ENCODE data around the gene ECM2. TPM values are rescaled to one million over a fixed set of nuclear protein-coding genes. Genes with fewer than 3 reads are reported as not detected.

ECM2 gene
- total RNA-seq, 6 experiments from 2014 or later = 0.14 to 0.46 (median 0.33) TPM

DNA sequence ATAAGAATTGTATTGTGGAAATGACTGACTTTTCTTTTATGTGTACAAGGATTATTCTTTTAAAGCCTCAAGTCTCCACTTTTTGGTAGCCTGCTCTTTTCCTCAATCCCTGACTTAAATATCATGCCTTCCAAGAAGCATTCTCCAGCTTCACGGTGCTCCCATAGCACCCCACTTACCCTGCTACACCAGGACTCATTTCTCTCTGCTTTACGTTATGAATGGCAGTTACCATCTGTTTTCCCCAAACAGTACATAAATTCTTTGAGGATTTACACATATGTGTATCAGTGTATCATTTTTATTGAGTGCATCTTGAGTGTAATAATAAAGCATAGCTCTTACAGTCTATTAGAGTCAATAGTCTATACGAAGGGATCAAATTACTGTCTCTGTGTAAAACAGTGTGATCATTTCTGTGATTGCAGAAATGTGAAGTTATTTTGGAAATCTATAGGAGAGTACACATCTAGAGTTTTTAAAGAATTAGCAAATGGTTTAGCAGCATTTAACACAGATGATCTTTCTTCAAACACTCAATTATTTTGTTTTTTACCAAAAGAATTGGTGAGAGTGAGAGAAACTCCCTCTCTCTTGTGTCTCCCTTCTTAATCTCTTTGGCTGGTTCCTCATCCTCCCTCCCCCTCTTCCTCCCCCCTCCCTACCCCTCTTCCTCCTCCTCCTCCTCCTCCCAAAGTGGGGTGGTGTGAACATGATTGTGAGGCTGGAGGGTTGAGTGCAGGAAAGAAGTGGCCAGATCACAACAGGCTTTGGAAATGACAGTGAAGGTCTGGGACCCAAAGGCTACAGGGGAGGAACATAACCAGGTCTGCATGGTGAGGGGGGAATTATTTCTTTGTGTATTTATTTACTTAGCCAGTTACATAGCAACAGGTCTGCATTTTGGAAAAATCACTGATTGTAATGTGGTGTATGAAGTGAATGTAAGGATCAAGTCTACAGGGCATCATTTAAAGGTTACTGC, 27.6 kb upstream of the ECM2 start:
- H3K4me1 Mint-ChIP-seq (ENCODE audit: low read depth) = peaks cover 32% of the 10 kb centered on the region
- no peaks in the 10 kb centered on the region for H3K27me3 Mint-ChIP-seq (ENCODE audit: insufficient read depth)
- H3K9me3 Mint-ChIP-seq = no peaks in the 10 kb centered on the region
- 0 out of 2 replicates have a peak overlapping the region, but pooled peaks have one; percentile 30 for H3K27ac Mint-ChIP-seq
- no peaks in the 10 kb centered on the region for H3K36me3 Mint-ChIP-seq (ENCODE audit: low read depth)
- no peak for DNase-seq
- TF ChIP-seq, protein P1, sequence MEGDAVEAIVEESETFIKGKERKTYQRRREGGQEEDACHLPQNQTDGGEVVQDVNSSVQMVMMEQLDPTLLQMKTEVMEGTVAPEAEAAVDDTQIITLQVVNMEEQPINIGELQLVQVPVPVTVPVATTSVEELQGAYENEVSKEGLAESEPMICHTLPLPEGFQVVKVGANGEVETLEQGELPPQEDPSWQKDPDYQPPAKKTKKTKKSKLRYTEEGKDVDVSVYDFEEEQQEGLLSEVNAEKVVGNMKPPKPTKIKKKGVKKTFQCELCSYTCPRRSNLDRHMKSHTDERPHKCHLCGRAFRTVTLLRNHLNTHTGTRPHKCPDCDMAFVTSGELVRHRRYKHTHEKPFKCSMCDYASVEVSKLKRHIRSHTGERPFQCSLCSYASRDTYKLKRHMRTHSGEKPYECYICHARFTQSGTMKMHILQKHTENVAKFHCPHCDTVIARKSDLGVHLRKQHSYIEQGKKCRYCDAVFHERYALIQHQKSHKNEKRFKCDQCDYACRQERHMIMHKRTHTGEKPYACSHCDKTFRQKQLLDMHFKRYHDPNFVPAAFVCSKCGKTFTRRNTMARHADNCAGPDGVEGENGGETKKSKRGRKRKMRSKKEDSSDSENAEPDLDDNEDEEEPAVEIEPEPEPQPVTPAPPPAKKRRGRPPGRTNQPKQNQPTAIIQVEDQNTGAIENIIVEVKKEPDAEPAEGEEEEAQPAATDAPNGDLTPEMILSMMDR (IDR thresholded peaks at IDR 0.05) = no peak
- H3K4me3 Mint-ChIP-seq = no peak overlapping the region

DNA sequence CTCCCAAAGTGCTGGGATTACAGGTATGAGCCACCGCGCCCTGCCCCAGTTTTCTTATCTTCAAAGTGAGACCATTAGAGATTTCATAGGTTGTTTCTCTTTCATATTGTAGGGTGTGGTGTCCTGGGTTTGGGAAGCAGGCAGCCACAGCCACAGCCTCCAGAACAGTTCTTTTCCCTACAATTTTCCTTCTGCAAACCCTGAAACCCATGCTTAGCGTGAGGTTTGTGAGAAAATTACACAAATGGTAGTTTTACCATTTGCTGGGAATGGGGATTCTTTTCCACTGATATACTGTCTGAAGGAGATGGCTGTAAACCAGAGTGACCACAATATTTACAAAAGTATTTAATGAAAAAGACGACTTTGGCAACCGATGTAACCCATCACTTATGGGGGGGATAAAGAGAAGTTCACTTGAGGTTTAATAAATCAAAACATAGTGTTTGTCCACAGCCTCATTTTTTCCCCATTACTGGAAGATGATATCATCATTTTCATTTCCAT, 26.7 kb upstream of the ECM2 start:
- Mint-ChIP-seq H3K4me3 (no peak overlapping the region; the same call in 1 of the 2 replicates), H3K27me3 (ENCODE audit: insufficient read depth) (no peaks in the 10 kb centered on the region; the same call in 1 of the 2 replicates), H3K36me3 (ENCODE audit: low read depth) (no peaks in the 10 kb centered on the region), H3K27ac (no peak overlapping the region), H3K4me1 (ENCODE audit: low read depth) (peaks cover 32% of the 10 kb centered on the region), H3K9me3 (no peaks in the 10 kb centered on the region)
- DNase-seq = no peak
- TF ChIP-seq, protein P1 (IDR thresholded peaks at IDR 0.05) = no peak

DNA sequence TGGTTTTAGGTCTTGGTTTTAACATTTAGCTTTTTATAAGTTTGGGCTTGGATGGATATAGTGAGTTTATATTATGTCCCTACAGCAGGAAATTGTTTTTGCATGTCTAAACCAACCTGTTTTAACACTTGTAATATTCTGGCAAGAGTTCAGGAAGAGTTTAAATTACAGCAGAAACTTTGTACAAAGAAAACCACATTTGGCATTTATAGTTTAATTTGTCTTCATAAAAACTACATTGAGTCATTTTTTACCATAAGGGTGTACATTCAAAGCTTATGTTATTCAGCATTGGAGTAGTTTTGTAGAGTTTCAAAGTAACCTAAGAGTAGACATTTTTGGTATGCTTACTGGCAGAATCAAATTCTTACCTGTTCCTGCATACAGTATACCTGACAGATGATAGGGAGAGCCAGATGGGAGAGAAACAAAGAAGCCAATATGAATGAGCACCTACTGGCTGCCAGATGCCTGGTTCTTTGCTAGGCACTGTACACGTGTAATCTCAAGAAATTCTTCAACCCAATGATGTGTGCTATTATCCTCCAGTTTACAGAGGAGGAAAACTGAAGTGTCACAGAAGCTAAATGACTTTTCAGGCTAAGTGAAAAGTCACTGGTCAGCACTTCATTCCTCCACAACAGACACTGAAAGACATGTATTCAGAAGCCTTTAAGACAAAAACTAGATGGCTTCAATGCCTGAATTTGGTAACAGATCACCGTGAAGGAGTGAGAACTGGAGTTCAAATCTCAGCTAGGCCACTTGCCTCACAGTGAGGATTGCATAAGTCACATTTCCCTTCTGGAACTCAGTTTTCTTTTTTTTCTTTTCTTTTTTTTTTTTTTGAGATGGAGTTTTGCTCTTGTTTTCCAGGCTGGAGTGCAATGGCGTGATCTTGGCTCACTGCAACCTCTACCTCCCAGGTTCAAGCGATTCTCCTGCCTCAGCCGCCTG, 25.9 kb upstream of the ECM2 start:
- no peaks in the 10 kb centered on the region for H3K9me3 Mint-ChIP-seq
- H3K4me3 Mint-ChIP-seq = no peak overlapping the region
- H3K27ac Mint-ChIP-seq = no peak overlapping the region
- DNase-seq = no peak
- peaks cover 32% of the 10 kb centered on the region for H3K4me1 Mint-ChIP-seq (ENCODE audit: low read depth)
- TF ChIP-seq, protein P1 (IDR thresholded peaks at IDR 0.05) = no peak
- no peaks in the 10 kb centered on the region for H3K36me3 Mint-ChIP-seq (ENCODE audit: low read depth)
- no peaks in the 10 kb centered on the region; the same call in 1 of the 2 replicates for H3K27me3 Mint-ChIP-seq (ENCODE audit: insufficient read depth)

DNA sequence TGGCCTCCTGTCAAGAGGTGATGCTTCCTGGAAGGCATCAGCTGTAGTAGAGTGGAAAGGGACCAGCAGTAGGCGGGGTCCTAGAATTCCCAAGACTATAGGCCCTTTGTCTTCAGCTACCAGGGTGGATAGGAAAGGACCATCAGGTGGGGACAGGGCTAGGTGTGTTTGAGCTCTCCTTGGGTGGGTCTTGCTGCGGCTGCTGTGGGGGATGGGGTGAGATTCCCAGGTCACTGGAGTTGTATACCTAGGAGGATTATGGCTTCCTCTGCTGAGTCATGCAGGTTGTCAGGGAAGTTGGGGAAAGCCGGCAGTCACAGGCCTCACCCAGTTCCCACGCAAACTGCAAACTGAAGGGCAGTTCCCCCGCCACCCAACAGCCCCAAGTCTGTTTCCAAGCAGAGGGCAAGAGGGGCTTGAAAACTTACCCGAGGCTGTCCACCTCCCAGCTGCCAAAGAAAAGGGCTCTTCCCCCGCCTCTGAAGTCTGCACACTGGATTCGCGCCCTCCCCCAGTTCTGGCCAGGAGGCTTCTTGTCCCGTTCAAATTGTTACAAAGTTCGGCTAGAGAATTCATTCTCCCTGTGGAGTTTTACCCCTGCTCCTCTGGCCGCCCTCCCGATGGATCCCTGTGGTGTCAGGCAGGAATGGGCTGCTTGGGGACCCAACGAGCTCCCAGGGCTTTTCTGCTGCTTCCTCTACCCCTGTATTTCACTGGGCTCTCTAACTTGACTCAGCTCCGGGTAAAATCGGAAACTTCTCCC, 23.0 kb upstream of the ECM2 start:
- Mint-ChIP-seq H3K4me1 (ENCODE audit: low read depth) (peaks cover 24% of the 10 kb centered on the region), H3K27ac (no peak overlapping the region), H3K27me3 (ENCODE audit: insufficient read depth) (no peaks in the 10 kb centered on the region; the same call in 1 of the 2 replicates), H3K4me3 (no peak overlapping the region), H3K36me3 (ENCODE audit: low read depth) (no peaks in the 10 kb centered on the region), H3K9me3 (no peaks in the 10 kb centered on the region)
- no peak for DNase-seq
- TF ChIP-seq, protein P1 (IDR thresholded peaks at IDR 0.05) = no peak
